WI38 (cell line): ENCODE data around the gene TRERF1.

Experiments used
- H3K4me3 ChIP-seq: 2 replicates; pipeline ENCODE4 v1.5.1; 2011; ENCODE audit warnings: low read depth, mild to moderate bottlenecking, control low read depth, low read length
- TF ChIP-seq, protein P1 (sequence below): IDR thresholded peaks from 2 replicates; pipeline ENCODE4 v1.5.1; 2012; ENCODE audit warnings: low read depth, mild to moderate bottlenecking, control low read depth, low read length

The TRERF1 gene, protein sequence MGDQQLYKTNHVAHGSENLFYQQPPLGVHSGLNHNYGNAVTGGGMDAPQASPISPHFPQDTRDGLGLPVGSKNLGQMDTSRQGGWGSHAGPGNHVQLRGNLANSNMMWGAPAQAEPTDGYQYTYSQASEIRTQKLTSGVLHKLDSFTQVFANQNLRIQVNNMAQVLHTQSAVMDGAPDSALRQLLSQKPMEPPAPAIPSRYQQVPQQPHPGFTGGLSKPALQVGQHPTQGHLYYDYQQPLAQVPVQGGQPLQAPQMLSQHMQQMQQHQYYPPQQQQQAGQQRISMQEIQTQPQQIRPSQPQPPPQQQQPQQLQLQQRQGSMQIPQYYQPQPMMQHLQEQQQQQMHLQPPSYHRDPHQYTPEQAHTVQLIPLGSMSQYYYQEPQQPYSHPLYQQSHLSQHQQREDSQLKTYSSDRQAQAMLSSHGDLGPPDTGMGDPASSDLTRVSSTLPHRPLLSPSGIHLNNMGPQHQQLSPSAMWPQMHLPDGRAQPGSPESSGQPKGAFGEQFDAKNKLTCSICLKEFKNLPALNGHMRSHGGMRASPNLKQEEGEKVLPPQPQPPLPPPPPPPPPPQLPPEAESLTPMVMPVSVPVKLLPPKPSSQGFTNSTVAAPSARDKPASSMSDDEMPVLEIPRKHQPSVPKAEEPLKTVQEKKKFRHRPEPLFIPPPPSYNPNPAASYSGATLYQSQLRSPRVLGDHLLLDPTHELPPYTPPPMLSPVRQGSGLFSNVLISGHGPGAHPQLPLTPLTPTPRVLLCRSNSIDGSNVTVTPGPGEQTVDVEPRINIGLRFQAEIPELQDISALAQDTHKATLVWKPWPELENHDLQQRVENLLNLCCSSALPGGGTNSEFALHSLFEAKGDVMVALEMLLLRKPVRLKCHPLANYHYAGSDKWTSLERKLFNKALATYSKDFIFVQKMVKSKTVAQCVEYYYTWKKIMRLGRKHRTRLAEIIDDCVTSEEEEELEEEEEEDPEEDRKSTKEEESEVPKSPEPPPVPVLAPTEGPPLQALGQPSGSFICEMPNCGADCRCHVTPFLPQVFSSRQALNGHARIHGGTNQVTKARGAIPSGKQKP (N-terminal part only)

DNA sequence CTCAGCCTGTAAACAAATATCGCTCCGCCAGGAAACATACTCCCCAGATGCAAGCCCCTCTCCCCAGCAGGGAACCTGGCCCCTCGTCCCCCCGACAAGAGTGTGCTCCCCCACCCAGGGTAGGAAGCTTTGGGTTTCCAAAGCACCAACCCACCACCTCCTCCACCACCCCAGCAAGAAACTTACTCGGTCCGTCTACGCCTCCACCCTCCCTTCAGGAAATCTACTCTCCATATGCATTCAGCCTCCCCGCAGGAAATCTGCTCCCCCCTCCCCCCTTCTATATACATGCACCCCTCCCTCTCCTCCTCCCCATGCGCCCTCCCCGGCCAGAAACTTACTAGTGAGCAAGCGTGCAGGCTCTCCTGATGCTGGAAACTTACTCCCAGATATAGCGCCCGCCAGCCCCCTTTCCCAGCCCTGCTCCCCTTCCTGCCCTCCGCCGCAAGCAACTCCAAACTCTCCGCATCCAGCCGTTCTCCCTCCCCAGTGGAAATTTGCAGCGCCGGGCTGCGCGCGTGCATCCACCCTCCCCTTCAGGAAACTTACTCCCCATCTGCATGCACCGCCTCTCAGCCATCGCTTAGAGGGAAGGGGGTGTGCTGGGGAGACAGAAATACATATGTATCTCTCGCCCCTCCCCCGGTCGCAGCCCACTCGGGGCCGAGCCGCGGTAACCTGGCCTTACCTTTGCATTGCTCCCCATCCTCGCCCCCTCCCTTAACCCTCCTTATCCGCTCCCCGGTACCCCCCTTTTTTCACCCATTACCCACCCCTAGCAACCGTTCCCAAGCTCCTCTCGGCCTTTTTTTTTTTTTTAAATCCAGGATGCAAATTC, at the start of gene TRERF1:
Gene TRERF1, minus strand, starts transcription at position 594 of the 838 bp plus-strand sequence. CDS start 182,336 bp downstream, outside the sequence.
- H3K4me3 ChIP-seq, result peak within 1 kb of the TSS; percentile 87
- TF ChIP-seq, protein P1, sequence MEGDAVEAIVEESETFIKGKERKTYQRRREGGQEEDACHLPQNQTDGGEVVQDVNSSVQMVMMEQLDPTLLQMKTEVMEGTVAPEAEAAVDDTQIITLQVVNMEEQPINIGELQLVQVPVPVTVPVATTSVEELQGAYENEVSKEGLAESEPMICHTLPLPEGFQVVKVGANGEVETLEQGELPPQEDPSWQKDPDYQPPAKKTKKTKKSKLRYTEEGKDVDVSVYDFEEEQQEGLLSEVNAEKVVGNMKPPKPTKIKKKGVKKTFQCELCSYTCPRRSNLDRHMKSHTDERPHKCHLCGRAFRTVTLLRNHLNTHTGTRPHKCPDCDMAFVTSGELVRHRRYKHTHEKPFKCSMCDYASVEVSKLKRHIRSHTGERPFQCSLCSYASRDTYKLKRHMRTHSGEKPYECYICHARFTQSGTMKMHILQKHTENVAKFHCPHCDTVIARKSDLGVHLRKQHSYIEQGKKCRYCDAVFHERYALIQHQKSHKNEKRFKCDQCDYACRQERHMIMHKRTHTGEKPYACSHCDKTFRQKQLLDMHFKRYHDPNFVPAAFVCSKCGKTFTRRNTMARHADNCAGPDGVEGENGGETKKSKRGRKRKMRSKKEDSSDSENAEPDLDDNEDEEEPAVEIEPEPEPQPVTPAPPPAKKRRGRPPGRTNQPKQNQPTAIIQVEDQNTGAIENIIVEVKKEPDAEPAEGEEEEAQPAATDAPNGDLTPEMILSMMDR, result no peak

DNA sequence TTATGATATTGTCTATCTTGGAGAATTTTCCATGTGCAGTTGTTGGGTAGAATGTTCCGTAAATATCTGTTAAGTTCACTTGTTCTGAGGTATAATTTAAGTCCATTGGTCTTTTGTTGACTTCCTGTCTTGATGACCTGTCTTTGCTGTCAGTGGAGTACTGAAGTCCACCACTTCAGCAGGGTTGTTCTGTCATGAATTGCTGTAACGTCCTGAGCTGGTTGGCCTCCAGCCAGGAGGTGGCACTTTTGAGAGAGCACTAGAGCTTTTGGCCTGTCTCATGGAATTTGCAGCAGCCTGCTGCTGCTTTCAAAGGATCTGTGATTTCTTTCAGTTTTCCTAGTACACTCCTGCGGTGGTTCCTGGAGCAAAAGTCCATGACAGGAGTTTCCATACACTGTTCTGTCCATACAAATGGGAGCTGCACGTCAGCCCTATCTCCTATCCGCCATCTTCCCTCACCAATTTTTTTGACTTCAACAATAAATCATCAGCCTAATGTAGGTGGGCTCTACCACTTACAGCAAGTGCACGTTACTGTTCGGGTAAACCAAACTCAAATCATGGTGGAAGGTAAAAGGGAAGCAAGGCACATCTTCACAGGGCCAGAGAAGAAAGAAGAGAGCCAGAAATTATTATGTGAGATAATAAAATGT, 46.9 kb upstream of the TRERF1 start:
- TF ChIP-seq, protein P1, result no peak
- no peak overlapping the region for H3K4me3 ChIP-seq

DNA sequence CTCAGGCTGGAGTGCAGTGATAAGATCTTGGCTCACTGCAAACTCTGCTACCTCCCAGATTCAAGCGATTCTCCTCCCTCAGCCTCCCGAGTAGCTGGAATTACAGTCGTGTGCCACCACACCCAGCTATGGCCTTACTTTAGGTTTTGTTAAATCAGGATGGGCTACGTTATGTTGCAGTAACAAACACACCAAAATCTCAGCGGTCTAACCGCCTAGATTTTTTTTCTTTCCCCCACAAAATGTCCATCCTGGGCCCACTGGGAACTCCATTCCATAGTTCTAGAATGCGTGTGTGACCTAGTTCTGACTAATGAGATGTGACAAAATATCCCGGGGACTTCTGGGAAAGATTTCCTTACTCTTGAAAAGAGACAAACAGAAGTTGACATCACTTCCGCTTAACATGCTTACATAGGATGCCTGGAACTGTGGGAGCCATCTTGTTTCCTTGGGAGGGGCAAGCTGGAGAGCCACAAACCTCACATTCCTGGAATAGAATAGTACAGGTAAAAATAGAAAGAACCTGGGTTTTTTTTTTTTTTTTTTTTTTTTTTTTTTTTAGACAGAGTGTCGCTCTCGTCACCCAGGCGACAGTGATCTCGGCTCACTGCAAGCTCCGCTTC, 42.3 kb upstream of the TRERF1 start:
- no peak overlapping the region for H3K4me3 ChIP-seq
- TF ChIP-seq, protein P1, result no peak

DNA sequence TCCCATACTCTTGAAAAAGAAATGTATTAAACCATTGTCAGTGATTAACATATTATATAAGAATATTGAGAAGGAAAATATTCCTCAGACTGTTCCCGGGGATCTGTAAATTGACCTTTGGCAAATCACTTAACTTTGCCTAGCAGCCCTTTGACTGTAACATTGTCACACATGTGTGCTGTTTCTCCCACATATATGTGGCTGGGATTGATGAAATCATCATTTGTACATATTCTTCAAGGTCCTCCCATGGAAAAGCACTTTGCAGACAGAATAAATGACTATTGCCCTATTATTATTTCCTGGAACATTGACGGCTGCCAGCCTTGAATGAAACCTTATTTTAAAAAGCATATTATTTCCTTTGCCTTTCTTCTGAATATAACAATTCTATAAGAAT, 36.4 kb upstream of the TRERF1 start:
- TF ChIP-seq, protein P1, result no peak
- H3K4me3 ChIP-seq, result no peak overlapping the region

DNA sequence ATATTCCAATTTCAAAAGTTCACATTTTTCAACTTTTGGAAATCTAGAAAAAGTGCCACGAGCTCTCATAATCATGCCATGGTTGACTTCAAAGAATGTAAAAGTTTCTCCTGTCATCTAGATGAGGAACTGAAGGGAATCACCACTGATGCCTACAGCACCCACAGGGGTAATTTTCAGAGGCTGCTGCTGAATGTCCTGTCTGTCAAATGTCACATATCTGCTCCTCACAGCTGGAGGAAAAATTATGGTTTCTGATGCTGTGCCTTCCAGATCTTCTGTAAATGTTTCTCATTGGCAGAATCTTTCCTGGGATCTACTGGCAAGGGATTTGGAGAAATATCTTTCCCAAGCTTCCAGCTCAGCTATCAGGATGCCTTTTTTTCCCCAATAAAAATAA, 32.5 kb upstream of the TRERF1 start:
- TF ChIP-seq, protein P1, result no peak
- H3K4me3 ChIP-seq, result no peak overlapping the region

DNA sequence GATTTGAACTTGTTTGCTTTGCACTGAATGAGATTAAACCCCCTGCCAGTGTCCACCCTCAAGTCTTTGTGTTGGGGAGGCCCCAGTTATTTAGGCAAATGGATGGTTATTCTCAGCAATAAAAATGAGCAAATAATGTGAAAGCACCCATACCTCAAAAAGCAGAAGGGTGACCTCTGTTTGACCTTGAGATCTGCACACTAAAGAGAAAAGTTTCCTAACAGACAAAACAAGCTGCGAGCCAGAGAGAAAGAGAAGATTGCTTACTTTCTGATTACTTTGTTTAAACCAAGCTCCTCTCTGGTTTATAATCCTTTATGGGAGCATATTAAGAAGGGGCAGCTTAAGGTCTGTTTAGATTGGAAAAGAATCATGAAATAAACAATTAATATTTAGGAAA, 30.4 kb upstream of the TRERF1 start:
- TF ChIP-seq, protein P1, result no peak
- no peak overlapping the region for H3K4me3 ChIP-seq
